Rectal smooth muscle tissue (tissue), 1 donor: ENCODE measurements around the gene TMOD1.
A peak's percentile ranks its signal among the peaks of the same experiment; 100 is the strongest.

Experiments
- H3K27ac ChIP-seq: one replicate; pipeline ENCODE4 v1.7.0; 2013; ENCODE audit warnings: low read depth, low read length, inconsistent platforms
- H3K27me3 ChIP-seq: one replicate; pipeline ENCODE4 v1.7.0; 2013; ENCODE audit warnings: low read length; ENCODE audit not compliant: control insufficient read depth, insufficient read depth
- H3K36me3 ChIP-seq: one replicate; pipeline ENCODE4 v1.7.0; 2013; ENCODE audit warnings: low read length; ENCODE audit not compliant: control insufficient read depth, insufficient read depth
- H3K4me1 ChIP-seq: one replicate; pipeline ENCODE4 v1.7.0; 2013; ENCODE audit warnings: low read length; ENCODE audit not compliant: control insufficient read depth, insufficient read depth
- H3K4me3 ChIP-seq: one replicate; pipeline ENCODE4 v1.7.0; 2013; ENCODE audit warnings: low read length
- H3K9ac ChIP-seq: one replicate; pipeline ENCODE4 v1.7.0; 2013; ENCODE audit warnings: low read length

The TMOD1 gene

GRCh38 chr9:97558701-97559101 lies 57.2 kb downstream of the TMOD1 start:
- Histone ChIP-seq H3K4me1 (no peaks in the 10 kb centered on the region), H3K27ac (peak overlapping the region; percentile 50), H3K4me3 (no peak overlapping the region), H3K27me3 (no peaks in the 10 kb centered on the region), H3K9ac (no peak overlapping the region), H3K36me3 (peaks cover 2% of the 10 kb centered on the region)

GRCh38 chr9:97559111-97559514 lies 57.6 kb downstream of the TMOD1 start:
- H3K27ac ChIP-seq, result no peak overlapping the region

DNA sequence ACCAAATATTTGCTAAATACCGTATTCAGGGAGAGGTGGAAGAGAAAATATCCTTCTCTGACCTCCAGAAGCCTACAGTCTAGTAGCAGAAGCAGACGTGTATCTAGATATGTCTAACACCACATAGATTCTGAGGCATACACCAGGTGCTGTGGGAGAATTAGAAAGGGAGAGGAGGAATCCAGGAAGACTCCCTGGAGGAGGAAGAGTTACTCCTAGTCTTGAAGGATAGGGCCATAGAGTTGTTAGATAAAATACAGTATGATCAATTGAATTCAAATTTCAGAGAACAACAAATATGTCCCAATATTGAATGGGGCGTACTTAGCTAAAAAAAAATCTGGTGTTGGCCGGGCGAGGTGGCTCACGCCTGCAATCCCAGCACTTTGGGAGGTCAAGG lies 58.7 kb downstream of the TMOD1 start:
- Histone ChIP-seq H3K4me1 (peaks cover 11% of the 10 kb centered on the region), H3K27ac (no peak overlapping the region), H3K4me3 (no peak overlapping the region), H3K27me3 (no peaks in the 10 kb centered on the region), H3K9ac (no peak overlapping the region), H3K36me3 (no peaks in the 10 kb centered on the region)

More at GRCh38 chr9:97559111-97559514, 57.6 kb downstream of the TMOD1 start:
- H3K4me1 ChIP-seq, result peaks cover 3% of the 10 kb centered on the region
- H3K9ac ChIP-seq, result no peak overlapping the region
- no peak overlapping the region for H3K4me3 ChIP-seq
- H3K27me3 ChIP-seq, result no peaks in the 10 kb centered on the region
- peaks cover 2% of the 10 kb centered on the region for H3K36me3 ChIP-seq

DNA sequence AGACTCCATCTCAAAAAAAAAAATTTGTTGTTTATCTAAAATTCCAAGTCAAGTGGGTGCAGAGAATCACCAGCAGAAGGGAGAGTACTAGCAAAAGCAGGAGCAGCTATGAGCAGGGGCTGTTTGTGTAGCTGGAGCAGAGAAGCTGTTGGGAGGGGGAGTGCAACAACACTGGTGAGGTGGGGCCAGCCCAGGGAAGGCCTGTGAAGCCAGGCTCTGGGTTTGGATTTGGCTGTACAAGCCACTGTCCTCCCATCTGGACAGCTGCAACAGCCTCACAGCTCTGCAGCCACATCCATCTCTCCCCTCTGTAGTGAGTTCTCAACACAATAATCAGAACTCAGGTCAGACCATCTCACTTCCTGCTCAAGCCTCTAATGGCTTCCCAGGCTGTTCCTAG lies 59.4 kb downstream of the TMOD1 start:
- Histone ChIP-seq H3K27me3 (no peaks in the 10 kb centered on the region), H3K36me3 (no peaks in the 10 kb centered on the region), H3K4me3 (no peak overlapping the region), H3K4me1 (peaks cover 11% of the 10 kb centered on the region), H3K9ac (no peak overlapping the region), H3K27ac (no peak overlapping the region)

- no peak overlapping the region for H3K27ac ChIP-seq
- H3K4me3 ChIP-seq, result no peak overlapping the region
- no peaks in the 10 kb centered on the region for H3K27me3 ChIP-seq
- no peaks in the 10 kb centered on the region for H3K36me3 ChIP-seq
- peaks cover 11% of the 10 kb centered on the region for H3K4me1 ChIP-seq
- H3K9ac ChIP-seq, result no peak overlapping the region
These were observed 60.0 kb downstream of the TMOD1 start for GRCh38 chr9:97561501-97561900.

- Histone ChIP-seq H3K36me3 (no peaks in the 10 kb centered on the region), H3K4me1 (peaks cover 11% of the 10 kb centered on the region), H3K27ac (no peak overlapping the region), H3K9ac (no peak overlapping the region), H3K4me3 (no peak overlapping the region), H3K27me3 (no peaks in the 10 kb centered on the region)
These were observed 61.1 kb downstream of the TMOD1 start for GRCh38 chr9:97562542-97562941.

DNA sequence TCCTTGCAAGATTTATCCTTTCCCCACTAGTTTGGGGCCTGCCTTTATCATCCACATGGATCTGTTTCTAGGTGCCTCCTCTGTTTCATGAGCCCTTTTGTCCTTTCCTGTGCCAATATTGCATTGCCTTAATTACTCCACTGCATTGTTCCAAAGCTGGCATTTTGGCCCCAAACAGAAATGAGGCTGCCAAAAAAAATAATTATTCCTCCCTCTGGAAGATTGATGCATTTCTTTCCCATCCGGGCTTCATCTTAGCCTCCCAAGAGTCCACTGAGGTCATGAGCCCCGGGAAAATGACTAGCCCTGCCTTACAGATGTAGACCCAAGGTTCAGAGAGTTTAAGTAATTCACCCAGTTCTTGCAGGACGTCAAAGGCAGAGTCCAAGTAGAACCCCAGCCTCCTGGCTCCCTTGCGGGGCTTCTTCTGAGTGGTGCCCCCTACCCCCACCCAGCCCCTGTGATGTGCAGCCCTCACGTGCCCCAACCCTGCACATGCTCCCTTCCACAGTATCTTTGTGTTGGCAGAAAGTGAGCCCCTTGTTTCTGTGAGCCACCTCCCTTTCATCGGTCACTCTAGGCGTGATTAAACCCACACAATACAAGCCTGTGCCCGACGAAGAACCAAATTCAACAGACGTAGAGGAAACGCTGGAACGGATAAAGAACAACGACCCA lies 62.1 kb downstream of the TMOD1 start:
- no peak overlapping the region for H3K9ac ChIP-seq
- no peaks in the 10 kb centered on the region for H3K36me3 ChIP-seq
- no peak overlapping the region for H3K4me3 ChIP-seq
- peaks cover 11% of the 10 kb centered on the region for H3K4me1 ChIP-seq
- peak overlapping the region; percentile 26 for H3K27ac ChIP-seq
- H3K27me3 ChIP-seq, result no peaks in the 10 kb centered on the region

DNA sequence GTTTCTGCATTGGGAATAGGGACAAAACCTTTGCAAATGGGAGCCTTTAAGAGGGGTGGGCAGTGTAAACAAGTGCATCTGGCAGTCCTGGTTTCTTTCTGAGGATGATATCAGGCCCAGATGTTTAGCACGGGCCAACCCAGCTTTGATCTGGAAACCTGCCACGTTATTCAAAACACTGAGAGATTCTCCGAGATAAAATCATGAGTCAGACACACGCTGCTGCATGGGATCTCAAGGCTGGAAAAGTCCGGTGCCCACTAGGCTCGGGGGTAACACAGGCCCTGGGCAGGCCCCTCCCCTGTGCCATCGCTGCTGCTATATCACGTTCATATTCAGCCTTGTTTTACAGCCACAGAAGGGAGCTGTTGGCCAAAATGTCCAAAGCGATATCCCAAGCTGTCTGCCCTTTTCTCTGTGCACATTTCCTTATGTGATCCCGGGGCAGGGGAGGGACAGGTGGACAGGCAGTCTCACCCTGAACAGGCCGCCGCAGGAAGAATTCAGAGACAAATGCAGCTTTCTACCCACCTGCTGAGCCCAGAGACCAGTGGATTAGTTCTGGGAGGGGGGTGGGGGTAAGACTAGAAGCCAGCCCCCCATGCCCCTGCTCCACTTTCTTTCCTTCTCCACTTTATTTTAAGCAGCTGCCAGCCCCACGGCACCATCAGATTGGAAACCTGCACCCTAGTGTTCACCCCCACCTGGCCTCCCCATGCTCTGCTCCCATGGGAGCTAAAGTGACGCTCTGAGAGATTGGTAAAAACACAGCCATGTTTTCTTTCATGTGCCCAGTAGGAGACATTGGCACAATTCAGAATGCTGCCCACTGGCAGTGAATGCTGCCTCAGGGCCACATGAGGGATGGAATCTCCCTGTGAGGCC lies 63.1 kb downstream of the TMOD1 start:
- Histone ChIP-seq H3K36me3 (no peaks in the 10 kb centered on the region), H3K4me3 (no peak overlapping the region), H3K9ac (no peak overlapping the region), H3K27ac (peak overlapping the region; percentile 65), H3K4me1 (peaks cover 11% of the 10 kb centered on the region), H3K27me3 (no peaks in the 10 kb centered on the region)

DNA sequence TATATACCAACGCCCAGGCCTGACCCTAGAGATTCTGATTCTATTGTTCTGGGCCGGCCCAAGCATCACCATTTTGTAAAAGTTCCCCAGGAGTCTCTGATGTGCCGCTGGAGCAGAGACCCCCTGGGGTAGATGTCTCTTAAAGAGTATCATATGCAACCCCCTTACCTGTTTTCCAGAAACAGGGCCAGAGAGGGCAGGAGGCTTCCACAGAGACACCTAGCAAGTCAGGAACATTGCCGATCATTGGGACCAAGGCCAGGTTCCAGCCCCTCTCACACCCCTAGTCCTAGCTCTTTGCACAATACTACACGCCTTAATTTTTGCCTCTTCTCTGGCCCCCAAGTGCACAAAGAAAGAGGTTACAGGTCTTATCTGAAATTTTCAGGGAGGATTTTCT lies 63.8 kb downstream of the TMOD1 start:
- H3K4me1 ChIP-seq, result peaks cover 11% of the 10 kb centered on the region
- H3K27ac ChIP-seq, result no peak overlapping the region
- no peak overlapping the region for H3K4me3 ChIP-seq
- no peaks in the 10 kb centered on the region for H3K36me3 ChIP-seq
- H3K9ac ChIP-seq, result no peak overlapping the region
- no peaks in the 10 kb centered on the region for H3K27me3 ChIP-seq

GRCh38 chr9:97567182-97567893 lies 65.9 kb downstream of the TMOD1 start:
- Histone ChIP-seq H3K27me3 (no peaks in the 10 kb centered on the region), H3K4me1 (peaks cover 31% of the 10 kb centered on the region), H3K27ac (no peak overlapping the region), H3K36me3 (no peaks in the 10 kb centered on the region), H3K4me3 (no peak overlapping the region), H3K9ac (no peak overlapping the region)

- no peak overlapping the region for H3K9ac ChIP-seq
- no peak overlapping the region for H3K4me3 ChIP-seq
- H3K36me3 ChIP-seq, result no peaks in the 10 kb centered on the region
- peaks cover 31% of the 10 kb centered on the region for H3K4me1 ChIP-seq
- H3K27ac ChIP-seq, result no peak overlapping the region
- no peaks in the 10 kb centered on the region for H3K27me3 ChIP-seq
These were observed 66.4 kb downstream of the TMOD1 start for GRCh38 chr9:97567894-97568202.

GRCh38 chr9:97568461-97569275 lies 67.2 kb downstream of the TMOD1 start:
- Histone ChIP-seq H3K4me3 (no peak overlapping the region), H3K4me1 (peaks cover 31% of the 10 kb centered on the region), H3K27me3 (no peaks in the 10 kb centered on the region), H3K9ac (no peak overlapping the region), H3K27ac (no peak overlapping the region), H3K36me3 (no peaks in the 10 kb centered on the region)
